GM08714 (cell line): ENCODE measurements around the gene BMP6.

Experiments
- H3K4me3 ChIP-seq: fragments of 200-500 bp; sonication (Bioruptor generic); 2 replicates; pipeline ENCODE4 v1.5.1; 2014; ENCODE audit warnings: mild to moderate bottlenecking, low read length, inconsistent platforms
- ZNF274 ChIP-seq: IDR thresholded peaks from 2 replicates; pipeline ENCODE4 v1.6.1; 2012; ENCODE audit warnings: mild to moderate bottlenecking, low read depth, low read length

The BMP6 gene

GRCh38 chr6:7918403-7918802 is 192.5 kb downstream of the BMP6 start:
- H3K4me3 ChIP-seq, result no peak overlapping the region
- no peak for TF ChIP-seq ZNF274

- H3K4me3 ChIP-seq, result no peak overlapping the region
- no peak for TF ChIP-seq ZNF274
Measured at GRCh38 chr6:7919871-7920270, 194.0 kb downstream of the BMP6 start.

DNA sequence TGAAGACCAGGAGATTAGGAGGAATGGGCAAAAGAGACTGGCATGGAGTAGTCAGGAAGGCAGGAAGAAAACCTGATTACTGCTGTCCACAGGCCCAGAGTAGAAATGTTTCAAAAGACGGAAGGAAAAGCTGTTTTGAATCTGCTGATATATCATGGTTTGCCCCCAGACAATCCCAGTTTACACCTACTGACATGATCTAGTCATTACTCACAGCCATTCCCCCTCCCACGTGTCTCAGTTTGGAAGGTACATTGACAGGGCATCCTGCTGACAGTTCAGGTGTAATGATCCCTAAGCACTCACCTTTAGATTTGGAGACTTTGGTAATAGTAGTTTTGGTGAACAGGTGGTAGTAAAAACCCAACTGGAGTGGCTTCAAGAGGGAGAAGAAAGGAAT is 194.5 kb downstream of the BMP6 start:
- H3K4me3 ChIP-seq, result no peak overlapping the region
- no peak for TF ChIP-seq ZNF274

DNA sequence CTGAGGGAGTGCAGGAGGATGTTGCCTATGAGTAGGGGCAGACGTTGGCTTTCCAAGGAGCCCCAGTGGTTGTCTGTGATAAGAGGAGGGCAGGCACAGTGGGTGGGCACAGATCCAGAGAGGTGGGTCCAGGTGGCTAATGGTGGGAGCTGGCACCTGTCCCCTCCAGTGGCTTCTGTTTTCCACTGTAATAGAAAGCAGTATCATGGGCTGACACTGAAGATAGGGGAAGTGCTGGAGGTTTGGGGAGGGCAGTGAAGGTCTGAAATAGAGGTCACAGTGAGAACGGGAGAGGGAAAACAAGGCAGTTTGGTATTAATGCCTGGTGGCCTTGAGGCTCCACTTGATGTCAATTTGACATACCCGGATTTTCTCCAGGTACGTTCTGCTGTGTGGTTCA is 195.1 kb downstream of the BMP6 start:
- no peak for TF ChIP-seq ZNF274
- no peak overlapping the region for H3K4me3 ChIP-seq

DNA sequence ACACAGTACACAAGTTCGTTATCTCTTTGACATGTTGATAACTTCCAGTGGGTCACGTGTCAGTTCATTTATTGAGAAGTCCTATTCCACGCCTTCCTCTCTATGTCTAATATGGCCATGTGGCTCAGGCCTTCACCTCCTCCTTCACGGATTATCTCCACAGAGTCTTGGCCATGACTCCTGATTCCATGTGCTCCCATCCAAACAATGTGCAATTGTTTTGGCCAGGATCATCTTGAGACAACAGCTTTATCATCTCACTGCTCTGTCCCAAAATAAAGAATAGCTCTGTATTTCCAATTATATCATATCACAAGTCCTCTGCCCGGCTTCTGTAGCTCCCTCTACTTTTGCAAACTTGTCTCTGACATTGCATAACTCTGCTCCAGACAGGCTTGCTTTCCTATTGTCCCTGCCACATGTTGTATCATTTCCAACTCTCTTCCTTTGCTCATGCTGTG is 195.8 kb downstream of the BMP6 start:
- H3K4me3 ChIP-seq, result no peak overlapping the region
- no peak for TF ChIP-seq ZNF274

GRCh38 chr6:7922596-7922995 is 196.7 kb downstream of the BMP6 start:
- H3K4me3 ChIP-seq, result no peak overlapping the region
- no peak for TF ChIP-seq ZNF274

DNA sequence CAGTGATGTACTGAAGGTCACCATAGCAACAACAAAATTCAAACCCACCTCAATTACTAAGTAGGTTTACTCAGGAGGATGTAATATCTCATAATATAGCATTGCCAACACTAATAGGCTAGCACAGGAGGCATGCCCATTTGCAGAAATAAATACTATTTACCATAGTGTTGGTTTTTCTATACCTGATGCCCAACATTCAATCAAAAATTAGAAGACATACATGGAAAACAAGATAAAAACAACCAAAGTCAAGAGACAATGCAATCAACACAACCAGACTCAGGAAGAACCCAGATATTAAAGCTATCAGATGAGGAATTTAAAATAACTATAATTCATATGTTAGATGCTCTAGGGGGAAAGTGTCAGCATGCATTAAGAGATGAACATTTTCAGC is 199.0 kb downstream of the BMP6 start:
- TF ChIP-seq ZNF274, result no peak
- no peak overlapping the region for H3K4me3 ChIP-seq
